Ascending aorta (tissue), 2 donors: ENCODE measurements around the gene EMILIN3. TPM values are rescaled to one million over a fixed set of nuclear protein-coding genes. Genes with fewer than 3 reads are reported as not detected.
A peak's percentile ranks its signal among the peaks of the same experiment; 100 is the strongest.

Source experiments
- DNase-seq, 2 donors: peaks; one replicate each; pipeline ENCODE4 v3.0.0-alpha.2; 2019; ENCODE audit warnings: low spot score in 2 of 2
- H3K27ac ChIP-seq, 2 donors: fragments of 200-600 bp; sonication (generic); one replicate each; pipeline ENCODE4 v1.5.1; 2016 to 2017; ENCODE audit warnings: mild to moderate bottlenecking in 1 of 2
- H3K27me3 ChIP-seq: fragments of 200-600 bp; sonication (generic); one replicate; pipeline ENCODE4 v1.5.1; 2017
- H3K36me3 ChIP-seq, 2 donors: fragments of 200-600 bp; sonication (generic); one replicate each; pipeline ENCODE4 v1.5.1; 2016
- H3K4me1 ChIP-seq, 2 donors: fragments of 200-600 bp; sonication (generic); one replicate each; pipeline ENCODE4 v1.5.1; 2016 to 2017; ENCODE audit warnings: mild to moderate bottlenecking in 1 of 2
- H3K4me3 ChIP-seq, 2 donors: fragments of 200-600 bp; sonication (generic); one replicate each; pipeline ENCODE4 v1.5.1; 2016 to 2017; ENCODE audit warnings: mild to moderate bottlenecking in 1 of 2
- H3K9me3 ChIP-seq, 2 donors: fragments of 200-600 bp; sonication (generic); one replicate each; pipeline ENCODE4 v1.5.1; 2016
- intact Hi-C: fragments of 100-400 bp; cut with DNase I; formaldehyde crosslinking; loops from one replicate; pipeline ENCODE4 v1.15.1; 2023
- total RNA-seq: library from RNA; depleted of rRNA; stranded (reverse); fragments of >200 nt; gene quantifications from one replicate; pipeline ENCODE4 v1.1.0, GENCODE V29; 2016
- TF ChIP-seq, protein P1 (sequence below), 3 experiments: fragments of 200-600 bp in 2 of 3; fragments of 450-650 bp in 1 of 3; sonication (generic) in 2 of 3; IDR thresholded peaks; one replicate each; pipeline ENCODE4 v1.5.1; 2016 to 2019; ENCODE audit warnings: antibody characterized with exemption in 3 of 3, mild to moderate bottlenecking in 1 of 3, moderate library complexity in 1 of 3

Gene EMILIN3
- total RNA-seq, 1 donor from 2014 or later = 0.53 TPM

DNA sequence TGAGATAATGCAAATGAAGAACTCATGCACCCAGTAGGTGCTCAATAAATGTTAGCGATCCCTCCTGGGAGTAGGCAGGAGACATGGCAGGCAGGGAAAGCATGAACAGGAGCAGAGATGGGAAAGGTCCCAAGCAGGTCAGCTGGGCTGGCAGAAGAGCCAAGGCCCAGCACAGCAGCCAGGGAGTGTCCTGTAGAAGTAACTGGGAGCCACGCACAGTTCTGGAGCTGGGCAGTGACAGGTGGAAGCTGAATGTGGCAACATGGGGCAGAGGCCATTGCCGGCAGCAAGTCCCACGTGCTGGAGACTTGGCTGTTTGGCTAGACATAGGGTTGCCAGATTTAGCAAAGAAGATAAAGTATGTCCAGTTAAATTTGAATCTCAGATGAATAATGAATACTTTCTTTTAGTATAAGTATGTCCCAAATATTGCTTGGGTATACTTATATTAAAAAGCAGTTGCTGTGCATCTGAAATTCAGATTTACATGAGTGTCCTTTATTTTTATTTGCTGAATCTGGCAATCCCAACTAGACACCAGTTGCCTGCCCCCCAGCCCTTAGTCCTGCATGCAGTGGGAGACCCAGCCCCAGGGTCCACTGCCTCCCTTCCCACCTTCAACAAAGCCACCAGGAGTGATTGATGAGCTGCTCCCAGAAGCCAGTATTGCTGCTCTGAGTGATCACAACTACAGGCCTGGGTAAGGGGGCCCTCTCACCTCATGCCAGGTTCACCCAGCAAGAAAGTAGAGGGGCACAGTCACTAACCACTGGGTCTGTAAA, 29.7 kb downstream of the EMILIN3 start:
- TF ChIP-seq, protein P1, sequence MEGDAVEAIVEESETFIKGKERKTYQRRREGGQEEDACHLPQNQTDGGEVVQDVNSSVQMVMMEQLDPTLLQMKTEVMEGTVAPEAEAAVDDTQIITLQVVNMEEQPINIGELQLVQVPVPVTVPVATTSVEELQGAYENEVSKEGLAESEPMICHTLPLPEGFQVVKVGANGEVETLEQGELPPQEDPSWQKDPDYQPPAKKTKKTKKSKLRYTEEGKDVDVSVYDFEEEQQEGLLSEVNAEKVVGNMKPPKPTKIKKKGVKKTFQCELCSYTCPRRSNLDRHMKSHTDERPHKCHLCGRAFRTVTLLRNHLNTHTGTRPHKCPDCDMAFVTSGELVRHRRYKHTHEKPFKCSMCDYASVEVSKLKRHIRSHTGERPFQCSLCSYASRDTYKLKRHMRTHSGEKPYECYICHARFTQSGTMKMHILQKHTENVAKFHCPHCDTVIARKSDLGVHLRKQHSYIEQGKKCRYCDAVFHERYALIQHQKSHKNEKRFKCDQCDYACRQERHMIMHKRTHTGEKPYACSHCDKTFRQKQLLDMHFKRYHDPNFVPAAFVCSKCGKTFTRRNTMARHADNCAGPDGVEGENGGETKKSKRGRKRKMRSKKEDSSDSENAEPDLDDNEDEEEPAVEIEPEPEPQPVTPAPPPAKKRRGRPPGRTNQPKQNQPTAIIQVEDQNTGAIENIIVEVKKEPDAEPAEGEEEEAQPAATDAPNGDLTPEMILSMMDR (IDR thresholded peaks at IDR 0.05) = no peak

DNA sequence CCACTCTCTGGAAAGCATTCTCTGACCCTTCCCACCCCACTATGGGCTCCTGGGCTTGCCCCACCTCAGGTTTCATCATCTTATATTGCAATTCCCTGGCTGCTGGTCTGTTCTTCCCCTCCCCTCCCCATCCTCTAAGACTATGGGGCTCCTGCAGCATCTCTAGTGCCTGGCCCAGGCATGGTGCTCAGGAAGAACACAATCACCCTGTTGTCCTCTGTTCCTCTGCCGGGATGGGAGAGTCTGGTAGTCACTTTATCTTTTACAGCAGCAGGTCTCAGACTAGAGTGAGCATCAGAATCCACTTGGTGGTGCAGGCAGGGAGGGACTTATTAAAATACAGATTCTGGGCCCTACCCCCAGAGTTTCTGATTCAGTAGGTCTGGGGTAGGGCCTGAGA, 31.0 kb downstream of the EMILIN3 start:
- DNase-seq = no peak
- Histone ChIP-seq H3K4me3 (no peak overlapping the region), H3K27me3 (no peaks in the 10 kb centered on the region), H3K27ac (no peak overlapping the region), H3K4me1 (peaks cover 4 to 6% of the 10 kb centered on the region in 2 donors), H3K36me3 (no peaks in the 10 kb centered on the region), H3K9me3 (no peaks in the 10 kb centered on the region)
- intact Hi-C loops = loop anchor here (10.0 kb wide), 1 partner anchor 831 kb away; no protein-coding TSS in a partner anchor
- TF ChIP-seq, protein P1 (IDR thresholded peaks at IDR 0.05) = no peak

More for the DNA sequence above, 29.7 kb downstream of the EMILIN3 start:
- intact Hi-C loops = loop anchor here (10.0 kb wide), 1 partner anchor 832 kb away; no protein-coding TSS in a partner anchor
- H3K27me3 ChIP-seq = no peaks in the 10 kb centered on the region
- H3K9me3 ChIP-seq = no peaks in the 10 kb centered on the region
- H3K36me3 ChIP-seq = no peaks in the 10 kb centered on the region
- H3K27ac ChIP-seq = no peak overlapping the region
- peaks cover 4 to 9% of the 10 kb centered on the region in 2 donors for H3K4me1 ChIP-seq
- no peak for DNase-seq
- H3K4me3 ChIP-seq = no peak overlapping the region

- peak overlapping the region in 1 of 2 donors; percentile 40 for H3K27ac ChIP-seq
- TF ChIP-seq, protein P1 (IDR thresholded peaks at IDR 0.05) = no peak
- no peak overlapping the region for H3K4me3 ChIP-seq
- peaks cover 4 to 7% of the 10 kb centered on the region in 2 donors for H3K4me1 ChIP-seq
- DNase-seq = no peak
- no peaks in the 10 kb centered on the region for H3K9me3 ChIP-seq
- H3K36me3 ChIP-seq = no peaks in the 10 kb centered on the region
- intact Hi-C loops = loop anchor here (10.0 kb wide), 1 partner anchor 830 kb away; no protein-coding TSS in a partner anchor
- H3K27me3 ChIP-seq = no peaks in the 10 kb centered on the region
These were observed 31.9 kb downstream of the EMILIN3 start for GRCh38 chr20:41334443-41335421.

- H3K36me3 ChIP-seq = no peaks in the 10 kb centered on the region
- peaks cover 6 to 8% of the 10 kb centered on the region in 2 donors for H3K4me1 ChIP-seq
- H3K27me3 ChIP-seq = no peaks in the 10 kb centered on the region
- no peaks in the 10 kb centered on the region for H3K9me3 ChIP-seq
- H3K4me3 ChIP-seq = no peak overlapping the region
- TF ChIP-seq, protein P1 (IDR thresholded peaks at IDR 0.05) = no peak
- no peak for DNase-seq
- intact Hi-C loops = loop anchor here (10.0 kb wide), 1 partner anchor 829 kb away; no protein-coding TSS in a partner anchor
- peak overlapping the region in 1 of 2 donors; percentile 40 for H3K27ac ChIP-seq
These were observed 32.6 kb downstream of the EMILIN3 start for GRCh38 chr20:41334036-41334435.

- intact Hi-C loops = loop anchor here (10.0 kb wide), 1 partner anchor 827 kb away; no protein-coding TSS in a partner anchor
These were observed 34.9 kb downstream of the EMILIN3 start for GRCh38 chr20:41331731-41332130.

More at GRCh38 chr20:41331731-41332130, 34.9 kb downstream of the EMILIN3 start:
- no peak overlapping the region for H3K4me3 ChIP-seq
- TF ChIP-seq, protein P1 (IDR thresholded peaks at IDR 0.05) = no peak
- H3K4me1 ChIP-seq = peaks cover 9 to 14% of the 10 kb centered on the region in 2 donors
- DNase-seq = peak in 1 of 2 donors; percentile 52
- no peaks in the 10 kb centered on the region for H3K36me3 ChIP-seq
- H3K27ac ChIP-seq = no peak overlapping the region
- H3K27me3 ChIP-seq = no peaks in the 10 kb centered on the region
- no peaks in the 10 kb centered on the region for H3K9me3 ChIP-seq
